ENCODE results near the gene ZNF292.

GRCh38 chr6:87308970-87309369 is 153.6 kb downstream of the ZNF292 start:
- TF ChIP-seq CTCF (IDR thresholded peaks at IDR 0.05; ENCODE audit: extremely low read depth in 1 of 2, insufficient read depth in 1 of 2, low read depth in 1 of 2, low read length in 2 of 2), result no peak
- TF ChIP-seq MYC (IDR thresholded peaks at IDR 0.05; ENCODE audit: low read depth, low read length), result no peak
